Aorta (tissue), 5 donors: ENCODE results near the gene WHRN. TPM values are rescaled to one million over a fixed set of nuclear protein-coding genes. Genes with fewer than 3 reads are reported as not detected.

Experiments used
- ATAC-seq: fragments of 200-7000 bp; cut with Tn5 transposase; one replicate; pipeline ENCODE4 v1.9.1; 2022; ENCODE audit warnings: moderate library complexity; ENCODE audit not compliant: low FRiP score
- DNase-seq, 2 donors: peaks; one replicate each; pipeline ENCODE4 v3.0.0-alpha.2; 2020
- H3K27ac ChIP-seq, 2 donors: one replicate each; pipeline ENCODE4 v1.5.1; 2013; ENCODE audit warnings: low read length in 2 of 2, mild to moderate bottlenecking in 2 of 2, moderate library complexity in 2 of 2, control low read depth in 1 of 2, inconsistent platforms in 1 of 2, low read depth in 1 of 2
- H3K27me3 ChIP-seq, 2 donors: one replicate each; pipeline ENCODE4 v1.6.1; 2013; ENCODE audit warnings: control low read depth in 1 of 2, low read length in 1 of 2, mild to moderate bottlenecking in 1 of 2, moderate library complexity in 1 of 2; ENCODE audit not compliant: insufficient read depth in 2 of 2, control insufficient read depth in 1 of 2
- H3K36me3 ChIP-seq, 2 donors: one replicate each; pipeline ENCODE4 v1.6.1; 2013; ENCODE audit warnings: control low read depth in 1 of 2, low read length in 1 of 2, mild to moderate bottlenecking in 1 of 2; ENCODE audit not compliant: insufficient read depth in 2 of 2, control insufficient read depth in 1 of 2
- H3K4me1 ChIP-seq, 2 donors: one replicate each; pipeline ENCODE4 v1.6.1; 2013; ENCODE audit warnings: low read length in 2 of 2, control low read depth in 1 of 2, mild to moderate bottlenecking in 1 of 2, moderate library complexity in 1 of 2; ENCODE audit not compliant: insufficient read depth in 2 of 2, control insufficient read depth in 1 of 2
- H3K4me3 ChIP-seq, 2 donors: one replicate each; pipeline ENCODE4 v1.5.1; 2013; ENCODE audit warnings: low read length in 2 of 2, control low read depth in 1 of 2, mild to moderate bottlenecking in 1 of 2
- H3K9me3 ChIP-seq: one replicate; pipeline ENCODE4 v1.6.1; 2013; ENCODE audit warnings: mild to moderate bottlenecking, low read length; ENCODE audit not compliant: control insufficient read depth
- WGBS, 2 donors: extraction: QIAGEN DNeasy Blood & Tissue Kit; methylation state at CpG; one replicate each; pipeline ENCODE4 v1.1.7; 2013; 5-methylcytosine and 5-hydroxymethylcytosine counted together
- intact Hi-C, 2 donors: fragments of 100-400 bp; cut with DNase I; formaldehyde crosslinking; loops; one replicate each; pipeline versions ENCODE4 v1.14.2 to v1.15.0; 2022
- polyA plus RNA-seq, 2 donors: library from polyadenylated mRNA; stranded (reverse); fragments of 200-250 nt; gene quantifications; one replicate each; pipeline ENCODE4 v1.2.3, GENCODE V29; 2013
- total RNA-seq, 2 donors: library from RNA; stranded (reverse); fragmentation: NEBNext Ultra II Directional; extraction: Animal tissue kit (Norgen Biotek cat#: 25700); gene quantifications; one replicate each; pipeline ENCODE4 v1.2.1, GENCODE V29; 2021
- donor health status: healthy with polysubstance abuse.
- donor health status: Bipolar disorder and iron deficiency.
- donor health status: DM: no; HTN: no; CAD: no.
- donor health status: DM: no; HTN: no; CAD: no.
- donor health status: DM: yes; HTN: yes; CAD: no.

Gene WHRN
- total and polyA plus RNA-seq, 4 donors, result 1.5 to 4.0 (median 3.6) TPM

DNA sequence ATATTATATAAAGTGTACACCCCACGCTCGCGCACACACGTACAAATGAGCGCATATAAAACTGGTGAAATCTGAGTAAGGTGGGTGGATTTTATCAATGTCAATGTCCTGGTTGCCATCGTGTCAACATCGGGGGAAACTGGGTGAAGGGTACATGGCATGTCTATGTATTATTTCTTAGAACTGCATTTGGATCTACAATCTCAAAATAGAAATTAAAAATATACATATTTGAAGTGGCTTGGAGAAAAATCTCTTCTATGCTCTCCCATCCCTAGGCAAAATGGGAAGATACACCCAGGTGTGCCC lies 763 bp upstream of the WHRN start:
- Histone ChIP-seq H3K36me3 (no peaks in the 10 kb centered on the region), H3K4me3 (no peak overlapping the region), H3K9me3 (no peaks in the 10 kb centered on the region), H3K27me3 (no peaks in the 10 kb centered on the region), H3K4me1 (no peaks in the 10 kb centered on the region), H3K27ac (no peak overlapping the region)
- ATAC-seq (no peak), DNase-seq (no peak)
- 62 to 67% methylated on average over 7 of the region's 7 CpGs for WGBS, 2 donors
- intact Hi-C loops, result no loop called here

DNA sequence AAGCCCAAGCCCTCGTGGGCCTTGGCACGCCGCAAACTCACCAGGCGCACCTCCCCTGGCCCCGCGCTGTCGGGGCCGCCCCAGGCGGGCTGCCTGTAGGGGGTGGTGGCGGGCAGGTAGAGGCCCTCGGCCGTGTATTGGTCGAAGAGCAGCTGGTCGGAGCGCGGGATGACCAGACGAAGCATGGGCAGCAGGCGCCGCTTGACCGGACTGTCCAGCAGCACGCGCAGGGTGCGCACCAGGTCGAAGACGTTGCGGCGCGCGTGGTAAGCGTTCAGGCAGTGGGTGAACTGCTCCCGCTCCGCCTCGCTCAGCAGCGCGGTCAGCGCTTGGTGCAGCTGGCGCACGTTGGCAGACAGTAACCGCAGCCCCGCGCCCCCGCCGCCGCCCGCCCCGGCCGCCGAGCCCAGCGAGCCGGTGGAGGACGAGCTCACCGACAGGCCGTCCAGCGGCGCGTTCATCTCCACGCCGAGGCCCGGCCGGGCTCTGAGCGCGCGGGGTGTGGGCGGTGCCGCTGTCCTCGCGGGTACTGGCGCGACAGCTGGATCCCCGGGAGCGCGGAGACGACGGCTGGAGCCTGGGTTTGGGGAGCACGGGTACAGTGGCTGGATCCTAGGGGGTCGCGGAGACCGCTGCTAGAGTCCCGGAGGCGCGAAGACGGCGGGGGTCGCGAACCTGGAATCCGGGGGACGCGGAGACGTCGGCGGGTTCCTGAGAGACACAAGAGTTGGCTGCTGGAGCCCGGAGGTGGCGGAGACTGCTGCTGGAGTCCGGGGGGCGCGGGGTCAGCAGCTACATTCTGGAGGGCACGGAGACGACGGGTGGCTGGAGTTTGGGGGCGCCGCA lies 709 bp downstream of the WHRN start:
- no peaks in the 10 kb centered on the region for H3K27me3 ChIP-seq
- peak overlapping the region; percentile 4 to 45 for H3K4me3 ChIP-seq
- DNase-seq (peak; percentile 61 to 85), ATAC-seq (peak; percentile 76)
- no peak overlapping the region for H3K27ac ChIP-seq
- intact Hi-C loops, result no loop called here
- 7 to 10% methylated on average over 77 to 101 of the region's 101 CpGs for WGBS, 2 donors
- H3K9me3 ChIP-seq, result no peaks in the 10 kb centered on the region
- no peaks in the 10 kb centered on the region for H3K36me3 ChIP-seq
- no peaks in the 10 kb centered on the region for H3K4me1 ChIP-seq

DNA sequence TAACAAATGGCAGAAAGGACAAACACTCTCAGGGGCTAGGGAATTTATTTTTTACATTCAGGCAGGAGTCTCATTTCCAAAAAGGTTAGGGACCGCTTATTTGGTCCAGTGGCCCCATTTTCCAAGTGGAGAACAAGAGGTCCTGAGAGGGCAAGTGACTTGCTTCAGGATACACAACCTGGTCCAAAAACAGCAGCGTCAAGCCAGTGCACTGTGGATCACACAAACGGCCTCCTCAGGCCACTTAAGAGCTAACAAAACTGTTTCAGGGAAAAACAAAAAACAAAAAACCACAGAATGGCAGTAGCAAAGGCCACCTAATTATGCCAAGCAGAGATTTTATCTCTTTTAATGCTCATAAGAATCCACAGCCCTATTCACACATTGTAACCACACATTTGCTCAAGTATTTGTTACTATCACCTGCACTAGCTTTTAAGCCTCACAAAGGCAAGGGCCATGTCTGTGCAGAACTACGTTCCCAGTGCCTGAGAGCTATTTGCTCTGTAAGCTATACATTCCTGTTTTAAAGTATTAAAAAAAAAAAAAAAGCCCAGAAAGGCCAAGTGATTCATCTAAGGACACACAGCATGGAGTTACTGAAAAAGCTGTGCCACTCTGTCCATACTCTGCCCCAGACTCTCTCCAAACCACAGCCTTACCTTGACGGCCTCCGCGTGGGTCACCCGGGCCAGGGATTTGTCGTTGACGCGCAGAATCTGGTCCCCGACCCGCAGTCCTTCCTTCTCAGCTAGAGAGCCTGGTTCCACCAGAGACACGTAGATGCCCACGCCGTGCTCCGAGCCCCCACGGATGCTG lies 1.5 kb downstream of the WHRN start:
- ATAC-seq (no peak), DNase-seq (no peak)
- H3K9me3 ChIP-seq, result no peaks in the 10 kb centered on the region
- H3K36me3 ChIP-seq, result no peaks in the 10 kb centered on the region
- no peak overlapping the region for H3K4me3 ChIP-seq
- H3K4me1 ChIP-seq, result no peaks in the 10 kb centered on the region
- H3K27me3 ChIP-seq, result no peaks in the 10 kb centered on the region
- WGBS, 2 donors, result 75 to 78% methylated on average over 18 of the region's 18 CpGs
- intact Hi-C loops, result no loop called here
- H3K27ac ChIP-seq, result no peak overlapping the region

DNA sequence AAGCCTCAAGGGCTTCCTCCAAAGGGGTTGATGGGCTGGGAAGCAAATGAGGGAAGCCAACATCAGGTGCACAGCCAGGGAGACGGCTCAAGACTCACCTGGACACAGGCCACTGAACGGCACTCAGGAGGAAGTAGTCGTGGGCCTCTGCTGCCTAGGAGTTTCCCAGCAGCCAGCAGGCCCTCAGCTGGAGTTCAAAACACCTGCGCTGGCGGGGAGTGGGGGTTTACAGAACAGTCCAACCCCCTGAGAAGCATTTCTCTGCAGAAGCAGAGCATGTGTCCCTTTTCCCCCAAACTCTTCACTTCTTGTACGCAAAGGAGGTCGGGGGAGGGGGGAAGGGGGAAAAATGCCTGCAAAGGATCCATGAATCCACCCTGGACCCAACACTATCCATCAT lies 2.3 kb downstream of the WHRN start:
- no peaks in the 10 kb centered on the region for H3K9me3 ChIP-seq
- no peaks in the 10 kb centered on the region for H3K36me3 ChIP-seq
- no peak overlapping the region for H3K4me3 ChIP-seq
- WGBS, 2 donors, result 81 to 86% methylated on average over 7 of the region's 7 CpGs
- H3K27me3 ChIP-seq, result no peaks in the 10 kb centered on the region
- DNase-seq (no peak), ATAC-seq (no peak)
- intact Hi-C loops, result no loop called here
- no peak overlapping the region for H3K27ac ChIP-seq
- H3K4me1 ChIP-seq, result no peaks in the 10 kb centered on the region

DNA sequence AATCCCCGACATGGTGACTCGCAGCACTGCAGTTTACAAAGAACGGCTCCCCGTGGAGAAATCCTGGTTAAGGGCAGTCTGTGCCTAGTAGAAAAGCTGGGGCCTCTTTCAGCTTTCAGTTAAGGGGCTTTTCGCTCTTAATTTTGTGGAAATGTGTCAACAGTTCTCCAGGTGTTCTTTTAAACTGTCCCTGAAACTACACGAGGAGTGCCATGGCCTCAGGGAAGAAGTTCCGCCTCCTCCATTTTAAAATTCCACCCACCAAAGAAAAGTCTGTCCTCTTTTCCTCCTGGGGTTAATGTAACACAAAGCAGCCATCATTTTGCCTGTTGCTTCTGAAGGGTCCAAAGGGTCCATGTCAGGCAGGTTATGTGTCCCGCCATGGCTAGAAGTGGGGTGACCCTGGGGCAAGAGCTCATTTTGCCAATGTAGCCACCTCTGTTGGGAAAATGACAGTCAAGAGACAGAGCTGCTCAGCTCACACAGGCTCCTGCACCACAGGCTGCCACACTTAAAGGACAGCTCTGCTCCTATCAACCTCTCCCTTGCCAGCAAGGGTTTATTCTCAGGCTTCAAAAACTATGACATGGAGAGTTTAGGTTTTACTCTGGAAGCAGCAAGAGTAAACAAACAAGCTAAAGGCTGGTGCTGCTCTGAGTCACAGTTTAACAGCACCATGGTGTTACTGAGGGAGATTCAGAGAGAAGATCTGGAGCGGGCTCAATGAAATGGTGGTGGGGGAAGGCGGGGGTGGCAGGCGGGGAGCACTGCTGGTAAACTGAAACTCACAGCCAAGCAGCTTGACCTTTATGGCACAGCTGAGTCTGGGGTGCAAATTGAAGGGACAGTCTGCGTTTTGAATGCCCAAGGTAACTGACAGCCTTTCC lies 3.2 kb downstream of the WHRN start:
- no peak for ATAC-seq
- no peaks in the 10 kb centered on the region for H3K9me3 ChIP-seq
- no peaks in the 10 kb centered on the region for H3K27me3 ChIP-seq
- no peak for DNase-seq
- H3K27ac ChIP-seq, result no peak overlapping the region
- 74 to 78% methylated on average over 12 of the region's 12 CpGs for WGBS, 2 donors
- intact Hi-C loops, result no loop called here
- H3K4me1 ChIP-seq, result no peaks in the 10 kb centered on the region
- no peak overlapping the region for H3K4me3 ChIP-seq
- no peaks in the 10 kb centered on the region for H3K36me3 ChIP-seq

DNA sequence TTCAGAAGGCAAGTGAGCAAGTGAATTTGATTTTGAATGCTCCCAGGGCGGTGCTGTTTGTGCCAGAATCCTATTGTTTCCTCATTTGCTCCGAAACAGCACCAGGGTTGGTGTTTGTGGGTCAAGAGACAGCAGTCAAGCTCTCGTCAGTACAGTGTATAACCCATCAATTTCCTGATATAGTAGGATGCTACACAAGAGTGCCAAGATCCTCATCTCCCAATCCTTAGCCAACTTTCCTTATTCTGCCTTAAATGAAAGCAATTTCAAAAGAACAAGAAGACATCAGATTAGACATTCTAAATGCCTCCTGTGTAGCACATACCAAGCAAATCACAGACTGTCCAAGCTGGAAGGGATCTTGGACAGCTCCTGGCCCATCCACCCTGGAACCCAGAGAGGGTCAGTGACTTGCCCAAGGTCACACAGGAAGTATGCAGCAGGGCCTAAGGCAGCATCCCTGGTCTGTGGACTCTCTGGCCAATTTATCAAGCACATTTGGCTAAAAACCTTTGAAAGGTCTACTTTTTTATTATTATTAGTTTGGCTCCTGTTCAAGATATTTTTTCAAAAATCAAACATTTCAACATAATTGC lies 4.5 kb downstream of the WHRN start:
- H3K36me3 ChIP-seq, result no peaks in the 10 kb centered on the region
- no peaks in the 10 kb centered on the region for H3K27me3 ChIP-seq
- no peaks in the 10 kb centered on the region for H3K4me1 ChIP-seq
- H3K4me3 ChIP-seq, result no peak overlapping the region
- H3K27ac ChIP-seq, result no peak overlapping the region
- intact Hi-C loops, result no loop called here
- no peak for ATAC-seq
- H3K9me3 ChIP-seq, result no peaks in the 10 kb centered on the region
- no peak for DNase-seq
- 87 to 92% methylated on average over 3 of the region's 3 CpGs for WGBS, 2 donors

DNA sequence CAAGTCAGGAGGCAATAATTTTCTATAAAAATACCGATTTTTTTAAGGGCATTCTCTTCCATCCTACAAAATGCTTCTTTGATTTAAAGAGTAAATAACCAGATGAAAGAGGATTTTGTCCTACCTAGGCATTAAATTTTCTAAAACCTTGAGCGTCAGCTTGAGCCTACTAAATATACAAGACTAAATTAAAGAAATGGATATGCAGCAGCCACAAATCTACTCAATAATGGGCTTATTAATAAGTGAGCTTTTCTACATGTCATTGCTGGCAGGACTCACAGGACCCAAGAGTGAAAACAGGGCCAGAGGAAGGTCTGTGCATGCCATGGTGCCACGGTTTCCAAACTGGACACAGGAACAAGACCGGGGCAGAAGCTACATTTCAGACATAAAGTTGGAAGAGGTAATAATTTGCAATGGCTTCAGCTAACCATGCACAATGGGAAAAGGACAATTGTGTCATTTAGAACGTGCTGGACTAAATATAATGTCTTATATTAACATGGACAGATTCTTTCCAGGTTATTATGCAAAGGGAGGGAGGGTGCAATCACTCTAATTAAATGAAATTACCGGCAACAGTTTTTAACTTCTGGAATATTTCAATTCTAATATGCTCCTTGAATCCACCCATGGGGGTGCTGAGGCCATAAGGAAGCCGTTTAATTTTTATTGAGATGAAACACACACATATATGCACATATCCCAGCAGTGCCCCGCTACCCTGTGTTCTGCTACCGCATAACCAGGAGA lies 5.2 kb downstream of the WHRN start:
- intact Hi-C loops, result no loop called here
- H3K27me3 ChIP-seq, result no peaks in the 10 kb centered on the region
- no peak overlapping the region for H3K4me3 ChIP-seq
- H3K9me3 ChIP-seq, result no peaks in the 10 kb centered on the region
- DNase-seq (no peak), ATAC-seq (no peak)
- no peak overlapping the region for H3K27ac ChIP-seq
- WGBS, 2 donors, result 88 to 90% methylated on average over 9 of the region's 9 CpGs
- no peaks in the 10 kb centered on the region for H3K4me1 ChIP-seq
- no peaks in the 10 kb centered on the region for H3K36me3 ChIP-seq

DNA sequence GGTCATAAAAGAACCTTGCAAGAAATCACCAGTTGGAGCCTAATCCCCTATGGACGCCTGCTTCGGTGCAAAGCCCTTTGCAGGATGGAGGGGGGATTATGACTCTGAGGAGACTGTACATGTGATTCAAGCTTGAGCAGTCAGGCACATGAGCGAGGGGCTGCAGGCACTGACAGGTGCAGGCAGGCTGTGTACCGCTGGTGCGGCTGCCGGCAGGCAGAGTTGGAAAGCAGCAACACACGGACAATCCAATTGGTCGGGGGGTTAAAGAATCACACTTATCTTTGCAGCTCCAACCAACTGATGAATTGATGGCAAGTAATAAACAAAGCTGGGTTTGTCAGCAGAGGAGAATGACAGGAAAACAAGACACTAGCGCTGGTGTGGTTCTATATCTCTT lies 5.7 kb downstream of the WHRN start:
- WGBS, 2 donors, result 76 to 89% methylated on average over 9 of the region's 9 CpGs
- intact Hi-C loops, result no loop called here
- no peaks in the 10 kb centered on the region for H3K36me3 ChIP-seq
- H3K27ac ChIP-seq, result no peak overlapping the region
- DNase-seq (no peak), ATAC-seq (no peak)
- H3K4me3 ChIP-seq, result no peak overlapping the region
- H3K4me1 ChIP-seq, result no peaks in the 10 kb centered on the region
- no peaks in the 10 kb centered on the region for H3K9me3 ChIP-seq
- no peaks in the 10 kb centered on the region for H3K27me3 ChIP-seq
